Breast epithelium (tissue), 3 donors: Measurements from ENCODE around the gene TNS1.

Experiments used
- POLR2AphosphoS5 ChIP-seq, 3 donors: sonication (generic); formaldehyde crosslinking; IDR thresholded peaks; one replicate each; pipeline ENCODE4 v1.6.1; 2017; ENCODE audit warnings: antibody characterized with exemption in 3 of 3
- TF ChIP-seq, protein P1 (sequence below), 3 donors: fragments of 450-650 bp; IDR thresholded peaks; one replicate each; pipeline ENCODE4 v1.5.1; 2016 to 2017; ENCODE audit warnings: antibody characterized with exemption in 3 of 3, mild to moderate bottlenecking in 3 of 3, moderate library complexity in 3 of 3

DNA sequence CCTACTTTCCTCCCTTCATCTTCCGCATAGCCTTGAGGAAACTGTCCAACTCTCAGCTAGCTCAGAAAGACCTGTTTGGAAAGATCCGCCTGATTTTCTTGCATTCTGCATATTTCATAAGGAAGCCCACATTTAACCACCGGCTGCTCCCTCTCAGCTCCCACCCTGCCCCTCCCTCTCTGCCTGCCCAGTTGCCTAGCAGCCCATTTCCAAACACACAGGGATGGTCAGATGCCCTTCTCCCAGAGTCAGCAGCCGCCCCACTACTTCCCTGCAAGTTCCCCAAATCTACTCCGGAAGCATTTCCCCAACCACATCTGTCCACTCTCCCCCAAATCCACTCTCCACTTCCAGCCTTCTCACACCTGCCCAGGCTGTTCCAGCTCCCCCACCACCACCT, 96.0 kb downstream of the TNS1 start:
- TF ChIP-seq, protein P1, sequence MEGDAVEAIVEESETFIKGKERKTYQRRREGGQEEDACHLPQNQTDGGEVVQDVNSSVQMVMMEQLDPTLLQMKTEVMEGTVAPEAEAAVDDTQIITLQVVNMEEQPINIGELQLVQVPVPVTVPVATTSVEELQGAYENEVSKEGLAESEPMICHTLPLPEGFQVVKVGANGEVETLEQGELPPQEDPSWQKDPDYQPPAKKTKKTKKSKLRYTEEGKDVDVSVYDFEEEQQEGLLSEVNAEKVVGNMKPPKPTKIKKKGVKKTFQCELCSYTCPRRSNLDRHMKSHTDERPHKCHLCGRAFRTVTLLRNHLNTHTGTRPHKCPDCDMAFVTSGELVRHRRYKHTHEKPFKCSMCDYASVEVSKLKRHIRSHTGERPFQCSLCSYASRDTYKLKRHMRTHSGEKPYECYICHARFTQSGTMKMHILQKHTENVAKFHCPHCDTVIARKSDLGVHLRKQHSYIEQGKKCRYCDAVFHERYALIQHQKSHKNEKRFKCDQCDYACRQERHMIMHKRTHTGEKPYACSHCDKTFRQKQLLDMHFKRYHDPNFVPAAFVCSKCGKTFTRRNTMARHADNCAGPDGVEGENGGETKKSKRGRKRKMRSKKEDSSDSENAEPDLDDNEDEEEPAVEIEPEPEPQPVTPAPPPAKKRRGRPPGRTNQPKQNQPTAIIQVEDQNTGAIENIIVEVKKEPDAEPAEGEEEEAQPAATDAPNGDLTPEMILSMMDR (IDR thresholded peaks at IDR 0.05): no peak
- TF ChIP-seq POLR2AphosphoS5 (IDR thresholded peaks at IDR 0.05): no peak
